SK-N-SH (cell line): ENCODE measurements around the gene ADAMTSL1. TPM values are rescaled to one million over a fixed set of nuclear protein-coding genes. Genes with fewer than 3 reads are reported as not detected.

Experiments
- CTCF ChIA-PET: fragments of 300-600, 350-600 bp; formaldehyde crosslinking; extraction: SDS; loops from one replicate; lab custom pipeline; 2021; lab: Yijun Ruan, JAX
- POLR2A ChIA-PET: fragments of 350-600 bp; sonication (Branson Sonifier 250); formaldehyde crosslinking; extraction: SDS; loops from one replicate; lab custom pipeline; 2020; ENCODE audit warnings: antibody characterized with exemption, inconsistent platforms; lab: Yijun Ruan, JAX
- DNase-seq: peaks from one replicate; pipeline ENCODE4 v3.0.0; 2012
- H2AFZ ChIP-seq: fragments of 200-600 bp; sonication (generic); 2 replicates; pipeline ENCODE4 v1.8.1; 2016; ENCODE audit warnings: antibody characterized with exemption, mild to moderate bottlenecking, low read depth
- H3F3A ChIP-seq: fragments of 200-600 bp; sonication (generic); replicated peaks from 2 replicates; pipeline ENCODE3; 2016; ENCODE audit warnings: antibody characterized with exemption, mild to moderate bottlenecking; ENCODE audit not compliant: insufficient read depth
- H3K27ac ChIP-seq, 2 experiments: fragments of 200-500 bp in 1 of 2; fragments of 200-600 bp in 1 of 2; sonication (Bioruptor generic) in 1 of 2; sonication (generic), shearing (Covaris generic) in 1 of 2; 2 replicates each; pipeline versions ENCODE4 v1.5.1 to v1.6.1; 2014 to 2016; ENCODE audit warnings: low read depth in 2 of 2, inconsistent platforms in 1 of 2, low read length in 1 of 2, mild to moderate bottlenecking in 1 of 2, mixed read lengths in 1 of 2
- H3K27me3 ChIP-seq: fragments of 200-600 bp; sonication (generic), shearing (Covaris generic); 2 replicates; pipeline ENCODE4 v1.6.1; 2016; ENCODE audit warnings: mixed run types; ENCODE audit not compliant: insufficient read depth
- H3K36me3 ChIP-seq, 2 experiments: fragments of 200-500 bp in 1 of 2; fragments of 200-600 bp in 1 of 2; sonication (Bioruptor generic) in 1 of 2; sonication (generic) in 1 of 2; replicated peaks in 1 of 2; 2 replicates each; pipeline versions ENCODE3 to v1.5.1; 2014 to 2016; ENCODE audit warnings: low read length in 1 of 2, mild to moderate bottlenecking in 1 of 2; ENCODE audit not compliant: insufficient read depth in 2 of 2, control insufficient read depth in 1 of 2
- H3K4me1 ChIP-seq, 2 experiments: fragments of 200-500 bp in 1 of 2; fragments of 200-600 bp in 1 of 2; sonication (Bioruptor generic) in 1 of 2; sonication (generic), shearing (Covaris generic) in 1 of 2; 2 replicates each; pipeline versions ENCODE4 v1.5.1 to v1.6.1; 2014 to 2016; ENCODE audit warnings: low read depth in 1 of 2, low read length in 1 of 2, mixed run types in 1 of 2; ENCODE audit not compliant: insufficient read depth in 2 of 2, control insufficient read depth in 1 of 2
- H3K4me2 ChIP-seq: fragments of 200-600 bp; sonication (generic), shearing (Covaris generic); 2 replicates; pipeline ENCODE4 v1.6.1; 2017; ENCODE audit warnings: mixed run types
- H3K4me3 ChIP-seq, 2 experiments: fragments of 200-500 bp in 1 of 2; fragments of 200-600 bp in 1 of 2; sonication (Bioruptor generic) in 1 of 2; sonication (generic), shearing (Covaris generic) in 1 of 2; 2 replicates each; pipeline versions ENCODE4 v1.5.1 to v1.8.1; 2014 to 2016; ENCODE audit warnings: low read depth in 2 of 2, inconsistent platforms in 1 of 2, low read length in 1 of 2, mild to moderate bottlenecking in 1 of 2, mixed read lengths in 1 of 2, moderate library complexity in 1 of 2
- H3K79me2 ChIP-seq: fragments of 200-600 bp; sonication (generic); 2 replicates; pipeline ENCODE4 v1.8.1; 2017; ENCODE audit warnings: mild to moderate bottlenecking; ENCODE audit not compliant: insufficient read depth
- H3K9ac ChIP-seq: fragments of 200-600 bp; sonication (generic); 2 replicates; pipeline ENCODE4 v1.6.1; 2017; ENCODE audit warnings: mixed run types
- H3K9me2 ChIP-seq: fragments of 200-600 bp; sonication (generic); 2 replicates; pipeline ENCODE4 v1.6.1; 2017; ENCODE audit warnings: mixed run types
- H3K9me3 ChIP-seq: fragments of 200-600 bp; sonication (generic); 2 replicates; pipeline ENCODE4 v1.6.1; 2017; ENCODE audit warnings: mixed run types, mild to moderate bottlenecking, moderate library complexity
- H4K20me1 ChIP-seq: fragments of 200-600 bp; sonication (generic); 2 replicates; pipeline ENCODE4 v1.6.1; 2017; ENCODE audit warnings: mild to moderate bottlenecking, mixed run types; ENCODE audit not compliant: insufficient read depth
- FOXJ3 ChIP-seq: sonication (generic); formaldehyde crosslinking; IDR thresholded peaks from 2 replicates; pipeline ENCODE4 v1.5.1; 2020; ENCODE audit warnings: mild to moderate bottlenecking, missing genetic modification reagents
- GABPA ChIP-seq: IDR thresholded peaks from 2 replicates; pipeline ENCODE4 v1.4.0; 2012; ENCODE audit warnings: low read depth, mild to moderate bottlenecking
- JUND ChIP-seq: IDR thresholded peaks from 2 replicates; pipeline ENCODE4 v1.4.0; 2012
- MEF2A ChIP-seq: IDR thresholded peaks from 2 replicates; pipeline ENCODE4 v1.4.0; 2012; ENCODE audit warnings: low read depth, borderline replicate concordance
- NFIC ChIP-seq: IDR thresholded peaks from 2 replicates; pipeline ENCODE4 v1.4.0; 2012; ENCODE audit warnings: borderline replicate concordance
- NRF1 ChIP-seq: IDR thresholded peaks from 2 replicates; pipeline ENCODE4 v1.6.1; 2012; ENCODE audit warnings: low read depth, mild to moderate bottlenecking, low read length
- POLR2AphosphoS5 ChIP-seq: IDR thresholded peaks from 2 replicates; pipeline ENCODE4 v1.6.1; 2012; ENCODE audit warnings: low read depth, low read length
- RAD21 ChIP-seq: IDR thresholded peaks from 2 replicates; pipeline ENCODE4 v1.6.1; 2012; ENCODE audit warnings: mild to moderate bottlenecking, low read length
- RCOR1 ChIP-seq: fragments of 150-350 bp; IDR thresholded peaks from 2 replicates; pipeline ENCODE4 v1.6.1; 2017; ENCODE audit warnings: antibody characterized with exemption, low read length
- RFX5 ChIP-seq: IDR thresholded peaks from 2 replicates; pipeline ENCODE4 v1.6.1; 2012; ENCODE audit warnings: mild to moderate bottlenecking, improper control_type of control experiment, low read length
- RXRA ChIP-seq: IDR thresholded peaks from 2 replicates; pipeline ENCODE4 v1.4.0; 2012; ENCODE audit warnings: low read depth, mild to moderate bottlenecking, borderline replicate concordance
- SIN3A ChIP-seq: IDR thresholded peaks from 2 replicates; pipeline ENCODE4 v1.6.1; 2012; ENCODE audit warnings: low read depth, mild to moderate bottlenecking, low read length, moderate library complexity, borderline replicate concordance
- TCF12 ChIP-seq: IDR thresholded peaks from 2 replicates; pipeline ENCODE4 v1.4.0; 2012
- YY1 ChIP-seq: IDR thresholded peaks from 2 replicates; pipeline ENCODE4 v1.4.0; 2012; ENCODE audit warnings: low read depth, mild to moderate bottlenecking
- WGBS: methylation state at CpG from one replicate; pipeline ENCODE4 v1.1.6; 2017; ENCODE audit warnings: low lambda C conversion rate; 5-methylcytosine and 5-hydroxymethylcytosine counted together
- polyA plus RNA-seq, 3 experiments: library from polyadenylated mRNA; depleted of rRNA; stranded (reverse); fragments of >200 nt; gene quantifications; 2 replicates each; pipeline ENCODE4 v1.2.3, GENCODE V29; 2012
- TF ChIP-seq, protein P1 (sequence below): fragments of 150-350 bp; IDR thresholded peaks from 2 replicates; pipeline ENCODE4 v1.6.1; 2017; ENCODE audit warnings: antibody characterized with exemption, low read length, low read depth, borderline replicate concordance
- TF ChIP-seq, protein P2 (sequence below): IDR thresholded peaks from 2 replicates; pipeline ENCODE4 v1.4.0; 2012; ENCODE audit warnings: low read depth

ADAMTSL1 gene
- polyA plus RNA-seq, 1 of the 3 experiments (the other 2 are of a cell fraction), result 114 TPM

DNA sequence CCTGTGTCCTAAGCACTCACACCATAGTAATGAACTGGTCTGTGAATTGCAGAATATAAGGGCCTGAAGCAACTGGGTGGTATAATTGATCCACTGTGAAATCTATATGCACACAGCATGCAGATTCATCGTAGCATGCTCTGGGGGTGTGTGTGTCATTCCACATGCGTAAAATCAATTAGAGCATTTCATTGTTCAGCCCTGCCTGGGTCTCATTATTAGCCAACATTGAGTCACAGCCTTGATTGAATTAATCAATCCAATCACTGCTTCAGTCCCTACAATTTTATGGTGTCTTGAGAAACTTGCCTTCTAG, 248.0 kb downstream of the ADAMTSL1 start:
- H3K4me1 ChIP-seq, result peaks cover 0 to 13% of the 10 kb centered on the region in 2 experiments; a peak in 2 of 4 replicates
- no peak for DNase-seq
- H3K79me2 ChIP-seq, result no peaks in the 10 kb centered on the region; the same call in 1 of the 2 replicates
- H3K4me3 ChIP-seq, result no peak overlapping the region
- H4K20me1 ChIP-seq, result no peaks in the 10 kb centered on the region
- no peak for TF ChIP-seq MEF2A
- CTCF ChIA-PET, result no interaction called here
- no peaks in the 10 kb centered on the region for H3K9me3 ChIP-seq
- peaks cover 3 to 76% of the 10 kb centered on the region in 2 experiments for H3K36me3 ChIP-seq
- WGBS, result 71% methylated on average over 2 of the region's 2 CpGs
- no peak overlapping the region for H2AFZ ChIP-seq
- peaks cover 16% of the 10 kb centered on the region for H3F3A ChIP-seq
- POLR2A ChIA-PET, result no interaction called here
- H3K27me3 ChIP-seq, result no peaks in the 10 kb centered on the region
- H3K27ac ChIP-seq, result no peak overlapping the region
- H3K9ac ChIP-seq, result no peak overlapping the region
- no peaks in the 10 kb centered on the region for H3K9me2 ChIP-seq
- H3K4me2 ChIP-seq, result no peak overlapping the region

DNA sequence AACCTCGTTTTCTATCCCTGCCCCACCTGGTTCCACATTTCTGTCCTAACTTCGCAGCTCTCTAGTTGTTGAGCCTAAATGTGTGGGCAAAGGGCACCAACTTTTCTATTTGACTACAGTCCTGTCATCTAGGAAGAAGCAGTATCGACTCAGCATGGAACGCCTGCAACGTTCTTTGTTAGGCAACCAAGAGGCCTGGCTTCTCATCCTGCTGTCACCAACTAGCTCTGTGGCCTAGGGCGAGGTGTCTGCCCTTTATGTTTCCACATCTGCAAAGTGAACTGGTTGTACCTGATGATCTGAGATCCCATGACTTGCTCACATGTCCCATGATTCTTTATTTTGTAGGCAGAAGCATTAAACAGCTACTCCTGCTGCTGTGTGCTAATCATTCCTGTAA, 248.9 kb downstream of the ADAMTSL1 start:
- Histone ChIP-seq H3K4me1 (peaks cover 0 to 16% of the 10 kb centered on the region in 2 experiments; a peak in 2 of 4 replicates), H3K4me2 (no peak overlapping the region), H3K79me2 (no peaks in the 10 kb centered on the region; the same call in 1 of the 2 replicates), H3K9ac (no peak overlapping the region), H3K27me3 (no peaks in the 10 kb centered on the region), H3K9me3 (no peaks in the 10 kb centered on the region), H3K4me3 (no peak overlapping the region), H3F3A (peaks cover 12% of the 10 kb centered on the region), H3K36me3 (peaks cover 3 to 79% of the 10 kb centered on the region in 2 experiments), H3K27ac (no peak overlapping the region), H2AFZ (no peak overlapping the region), H3K9me2 (no peaks in the 10 kb centered on the region), H4K20me1 (no peaks in the 10 kb centered on the region)
- no peak for DNase-seq
- ChIA-PET CTCF (no interaction called here), POLR2A (no interaction called here)
- TF ChIP-seq POLR2AphosphoS5, result no peak
- TF ChIP-seq RAD21, result no peak
- TF ChIP-seq TCF12, result no peak
- TF ChIP-seq JUND, result no peak
- TF ChIP-seq, protein P1, sequence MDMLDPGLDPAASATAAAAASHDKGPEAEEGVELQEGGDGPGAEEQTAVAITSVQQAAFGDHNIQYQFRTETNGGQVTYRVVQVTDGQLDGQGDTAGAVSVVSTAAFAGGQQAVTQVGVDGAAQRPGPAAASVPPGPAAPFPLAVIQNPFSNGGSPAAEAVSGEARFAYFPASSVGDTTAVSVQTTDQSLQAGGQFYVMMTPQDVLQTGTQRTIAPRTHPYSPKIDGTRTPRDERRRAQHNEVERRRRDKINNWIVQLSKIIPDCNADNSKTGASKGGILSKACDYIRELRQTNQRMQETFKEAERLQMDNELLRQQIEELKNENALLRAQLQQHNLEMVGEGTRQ, result no peak
- no peak for TF ChIP-seq FOXJ3 (CRISPR knock-in tag)
- no peak for TF ChIP-seq RFX5
- TF ChIP-seq MEF2A, result no peak
- TF ChIP-seq RXRA, result no peak
- no peak for TF ChIP-seq SIN3A
- TF ChIP-seq GABPA, result no peak
- no peak for TF ChIP-seq RCOR1
- 90% methylated on average over 6 of the region's 6 CpGs for WGBS

DNA sequence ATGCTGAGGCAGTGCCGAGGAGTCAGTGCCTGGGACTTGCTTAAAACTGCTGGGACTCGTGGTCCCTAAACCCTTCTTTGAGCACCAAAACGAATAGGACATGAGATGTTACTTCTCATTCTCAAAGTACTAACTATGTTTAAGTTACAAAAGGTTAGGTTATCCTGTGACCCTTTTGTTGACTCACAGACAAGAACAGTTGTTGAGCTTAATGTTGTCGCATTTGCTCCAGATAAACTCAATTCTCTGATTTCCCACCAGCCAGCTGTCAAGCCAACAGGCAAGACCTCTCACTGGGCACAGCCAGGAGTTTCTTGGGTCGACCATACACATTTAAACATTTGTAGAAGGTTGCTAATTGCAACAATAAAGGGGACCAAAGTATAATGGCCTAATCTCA, 249.4 kb downstream of the ADAMTSL1 start:
- no peak for DNase-seq
- CTCF ChIA-PET, result no interaction called here
- Histone ChIP-seq H3K9me3 (no peaks in the 10 kb centered on the region), H3K36me3 (peaks cover 3 to 81% of the 10 kb centered on the region in 2 experiments), H4K20me1 (no peaks in the 10 kb centered on the region), H3F3A (peaks cover 12% of the 10 kb centered on the region)
- TF ChIP-seq, protein P2, sequence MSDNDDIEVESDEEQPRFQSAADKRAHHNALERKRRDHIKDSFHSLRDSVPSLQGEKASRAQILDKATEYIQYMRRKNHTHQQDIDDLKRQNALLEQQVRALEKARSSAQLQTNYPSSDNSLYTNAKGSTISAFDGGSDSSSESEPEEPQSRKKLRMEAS, result no peak
- no peak for TF ChIP-seq NFIC
- no peak for TF ChIP-seq NRF1
- TF ChIP-seq RAD21, result no peak
- TF ChIP-seq RXRA, result no peak
- no peak for TF ChIP-seq RCOR1
- no peak for TF ChIP-seq YY1
- TF ChIP-seq, protein P1, result no peak
- TF ChIP-seq, all 33 proteins: peak for 0
- no peak overlapping the region for H2AFZ ChIP-seq
- H3K9me2 ChIP-seq, result no peaks in the 10 kb centered on the region
- no peak overlapping the region for H3K4me3 ChIP-seq
- WGBS, result 75% methylated on average over 5 of the region's 5 CpGs
- H3K4me2 ChIP-seq, result no peak overlapping the region
- H3K79me2 ChIP-seq, result no peaks in the 10 kb centered on the region; the same call in 1 of the 2 replicates
- no peak overlapping the region for H3K27ac ChIP-seq
- H3K27me3 ChIP-seq, result no peaks in the 10 kb centered on the region
- no peak overlapping the region for H3K9ac ChIP-seq
- H3K4me1 ChIP-seq, result peaks cover 0 to 16% of the 10 kb centered on the region in 2 experiments; a peak in 2 of 4 replicates
- POLR2A ChIA-PET, result no interaction called here
